Activated CD4-positive, alpha-beta T cell treated with anti-CD3 and anti-CD28 coated beads, Interleukin-2, amount 10 ng/mL, durations not matched to agents 24 days and 14 days (primary cell): ENCODE results near the gene CNTNAP5. TPM values are rescaled to one million over a fixed set of nuclear protein-coding genes. Genes with fewer than 3 reads are reported as not detected.
A peak's percentile ranks its signal among the peaks of the same experiment; 100 is the strongest.

ENCODE experiments used
- DNase-seq: peaks from one replicate; pipeline ENCODE4 v3.0.0; 2022
- H3K27ac Mint-ChIP-seq: one replicate; pipeline ENCODE4 v1.8.0; 2022; ENCODE audit warnings: mild to moderate bottlenecking, mixed read lengths
- H3K27me3 Mint-ChIP-seq: one replicate; pipeline ENCODE4 v1.8.0; 2022; ENCODE audit warnings: mixed read lengths
- H3K36me3 Mint-ChIP-seq: one replicate; pipeline ENCODE4 v1.8.0; 2022; ENCODE audit warnings: low read depth, mild to moderate bottlenecking, mixed read lengths
- H3K4me1 Mint-ChIP-seq: one replicate; pipeline ENCODE4 v1.8.0; 2021; ENCODE audit warnings: mixed read lengths
- H3K4me3 Mint-ChIP-seq: one replicate; pipeline ENCODE4 v1.8.0; 2022; ENCODE audit warnings: mild to moderate bottlenecking, moderate library complexity, mixed read lengths
- H3K9me3 Mint-ChIP-seq: one replicate; pipeline ENCODE4 v1.8.0; 2021; ENCODE audit warnings: mixed read lengths
- intact Hi-C: fragments of 100-400 bp; cut with micrococcal nuclease; formaldehyde crosslinking; loops from one replicate; pipeline ENCODE4 v1.15.1; 2023
- total RNA-seq: library from RNA; stranded (reverse); gene quantifications from 2 replicates; pipeline ENCODE4 v1.2.3, GENCODE V29; 2022

CNTNAP5 gene
- total RNA-seq, 1 donor from 2014 or later: not detected

DNA sequence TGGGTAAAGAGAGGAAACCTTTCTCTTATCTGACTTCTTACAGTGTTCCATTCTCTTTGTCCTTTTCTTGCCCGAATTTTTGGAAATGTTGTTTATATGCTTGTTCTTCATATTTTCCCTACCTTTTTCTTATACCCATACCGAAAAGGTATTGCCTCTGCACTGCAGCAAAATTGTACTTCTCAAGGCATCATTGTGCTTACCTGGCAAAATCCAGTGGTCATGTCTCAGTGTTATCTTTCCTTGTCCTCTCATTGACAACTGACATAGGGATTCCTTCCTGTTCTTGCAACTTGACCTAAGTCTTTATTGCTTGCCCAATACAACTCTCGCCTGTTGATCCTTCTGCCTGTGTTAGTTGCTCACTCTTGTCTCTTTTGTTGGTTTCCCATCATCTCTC lies 842.2 kb downstream of the CNTNAP5 start:
- intact Hi-C loops: no loop called here
- no peaks in the 10 kb centered on the region for H3K9me3 Mint-ChIP-seq
- peak; percentile 8 for DNase-seq
- H3K4me1 Mint-ChIP-seq: no peaks in the 10 kb centered on the region
- H3K4me3 Mint-ChIP-seq: no peak overlapping the region
- no peaks in the 10 kb centered on the region for H3K27me3 Mint-ChIP-seq
- no peak overlapping the region for H3K27ac Mint-ChIP-seq
- H3K36me3 Mint-ChIP-seq: no peaks in the 10 kb centered on the region

DNA sequence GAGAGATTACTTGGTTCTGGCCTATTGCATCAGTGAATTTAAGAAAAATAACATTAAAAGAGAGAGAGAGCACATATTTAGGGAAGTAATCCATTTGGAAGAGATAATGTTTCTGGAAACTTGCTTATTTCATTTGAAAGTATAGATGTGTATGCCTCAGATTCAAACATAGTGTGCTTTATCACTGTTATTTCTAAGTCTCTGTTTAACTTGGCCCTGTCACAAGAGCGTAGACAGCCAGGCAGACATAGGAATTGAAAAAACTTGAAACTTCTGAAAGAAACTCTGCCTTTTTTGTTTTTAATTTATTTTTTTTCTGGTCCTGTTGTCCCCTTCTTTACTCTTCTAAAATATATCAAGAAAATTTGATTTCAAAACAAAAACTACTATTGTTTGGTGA lies 849.1 kb downstream of the CNTNAP5 start:
- H3K36me3 Mint-ChIP-seq: no peaks in the 10 kb centered on the region
- intact Hi-C loops: no loop called here
- no peaks in the 10 kb centered on the region for H3K9me3 Mint-ChIP-seq

DNA sequence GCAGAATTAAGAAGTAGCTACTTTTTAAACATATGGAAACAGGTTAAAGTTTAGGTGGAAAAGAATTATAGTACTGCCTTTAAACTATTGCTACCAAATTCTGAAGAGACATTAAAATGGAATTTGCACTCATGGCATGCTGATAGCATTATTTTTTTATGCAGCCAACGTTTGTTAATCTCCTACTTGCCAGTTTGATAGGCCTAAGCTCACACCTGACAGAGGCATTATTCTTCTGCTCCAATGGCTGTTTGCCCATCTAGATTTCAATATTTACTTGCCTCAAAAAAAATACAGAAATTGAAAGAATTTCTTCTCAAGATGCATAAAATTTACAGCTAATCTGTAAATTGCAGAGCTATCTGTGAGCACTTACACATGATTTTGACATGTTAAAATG lies 849.6 kb downstream of the CNTNAP5 start:
- Mint-ChIP-seq H3K9me3 (peaks cover under 1% of the 10 kb centered on the region), H3K27ac (no peak overlapping the region), H3K36me3 (no peaks in the 10 kb centered on the region), H3K4me3 (no peak overlapping the region), H3K4me1 (no peaks in the 10 kb centered on the region), H3K27me3 (no peaks in the 10 kb centered on the region)
- intact Hi-C loops: no loop called here
- no peak for DNase-seq

More for the DNA sequence above, 849.1 kb downstream of the CNTNAP5 start:
- H3K27ac Mint-ChIP-seq: no peak overlapping the region
- no peak overlapping the region for H3K4me3 Mint-ChIP-seq
- DNase-seq: no peak
- no peaks in the 10 kb centered on the region for H3K4me1 Mint-ChIP-seq
- H3K27me3 Mint-ChIP-seq: no peaks in the 10 kb centered on the region

DNA sequence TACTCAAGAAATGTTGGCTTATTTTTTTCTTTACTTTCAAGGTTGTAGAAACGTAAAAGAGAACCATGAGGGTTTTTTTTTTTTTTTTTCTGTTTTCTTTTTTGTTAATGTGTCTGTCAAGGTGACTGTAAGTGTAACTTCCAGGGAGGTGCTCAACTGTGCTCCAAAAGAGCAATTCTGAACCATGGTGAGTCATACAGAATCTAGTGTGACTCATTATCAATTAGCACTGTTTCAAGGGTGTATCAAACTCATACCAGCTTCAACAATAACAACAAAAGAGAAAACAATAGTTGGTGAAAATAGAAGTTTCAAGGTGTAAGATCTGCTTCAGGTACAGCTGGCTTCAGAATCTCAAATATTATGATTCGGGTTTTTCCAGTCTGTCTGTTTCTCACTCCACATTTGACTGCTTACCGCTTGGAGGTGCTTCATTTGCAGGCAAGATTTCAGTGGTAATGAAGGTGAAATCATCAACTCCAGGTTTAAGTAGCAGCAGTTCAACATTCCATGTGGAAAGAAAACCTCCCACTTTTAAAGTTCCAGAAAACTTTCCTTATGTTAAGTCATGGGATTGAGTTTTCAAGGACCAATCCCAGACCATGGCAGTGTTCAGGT lies 850.6 kb downstream of the CNTNAP5 start:
- Mint-ChIP-seq H3K4me3 (no peak overlapping the region), H3K27me3 (no peaks in the 10 kb centered on the region), H3K4me1 (no peaks in the 10 kb centered on the region), H3K9me3 (peaks cover 3% of the 10 kb centered on the region), H3K27ac (no peak overlapping the region), H3K36me3 (no peaks in the 10 kb centered on the region)
- DNase-seq: no peak
- intact Hi-C loops: no loop called here

DNA sequence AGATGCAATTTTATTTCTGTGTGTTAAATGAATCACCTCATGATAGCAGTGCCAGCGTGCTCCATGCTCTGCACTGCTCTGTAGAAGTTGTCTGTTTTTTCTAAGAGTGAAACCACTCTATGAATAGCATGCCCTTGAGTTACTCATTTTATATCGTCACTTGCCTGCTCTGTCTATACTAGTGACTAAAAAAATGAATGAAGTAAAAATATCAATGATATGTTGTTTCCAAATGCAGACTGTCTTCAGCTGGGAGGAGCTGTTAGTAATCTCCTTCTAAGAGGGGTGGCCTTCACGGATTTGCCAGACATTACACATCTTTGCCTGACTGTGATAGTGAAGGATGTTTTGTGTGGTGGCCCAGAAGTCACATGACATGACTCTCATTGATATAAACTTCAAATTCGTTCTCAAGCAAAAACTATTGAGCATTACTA lies 852.1 kb downstream of the CNTNAP5 start:
- no peaks in the 10 kb centered on the region for H3K36me3 Mint-ChIP-seq
- no peak for DNase-seq
- no peak overlapping the region for H3K4me3 Mint-ChIP-seq
- H3K4me1 Mint-ChIP-seq: no peaks in the 10 kb centered on the region
- H3K27ac Mint-ChIP-seq: no peak overlapping the region
- no peaks in the 10 kb centered on the region for H3K27me3 Mint-ChIP-seq
- peaks cover 3% of the 10 kb centered on the region for H3K9me3 Mint-ChIP-seq
- intact Hi-C loops: no loop called here

DNA sequence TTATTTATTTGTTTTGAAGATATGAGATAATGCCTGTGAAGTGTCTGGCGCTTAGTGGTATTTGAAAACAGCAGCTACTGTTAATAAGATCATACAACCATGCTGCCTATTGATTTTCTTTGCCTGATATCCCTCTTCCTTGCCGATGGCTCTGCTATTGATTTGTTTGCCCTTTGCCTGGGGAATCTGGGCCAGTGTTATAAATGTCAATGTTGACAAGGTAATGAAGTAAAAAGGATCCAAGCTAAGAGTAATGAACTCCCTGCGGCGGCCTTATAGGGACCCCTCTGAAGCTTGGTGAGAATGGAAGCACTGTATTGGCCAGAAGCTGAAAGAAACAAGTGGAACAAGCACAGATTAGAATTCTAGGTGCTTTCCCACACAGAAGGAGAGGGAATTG lies 854.6 kb downstream of the CNTNAP5 start:
- Mint-ChIP-seq H3K4me3 (no peak overlapping the region), H3K9me3 (peaks cover 12% of the 10 kb centered on the region), H3K4me1 (no peaks in the 10 kb centered on the region), H3K27ac (no peak overlapping the region), H3K36me3 (no peaks in the 10 kb centered on the region), H3K27me3 (no peaks in the 10 kb centered on the region)
- intact Hi-C loops: no loop called here
- DNase-seq: no peak

DNA sequence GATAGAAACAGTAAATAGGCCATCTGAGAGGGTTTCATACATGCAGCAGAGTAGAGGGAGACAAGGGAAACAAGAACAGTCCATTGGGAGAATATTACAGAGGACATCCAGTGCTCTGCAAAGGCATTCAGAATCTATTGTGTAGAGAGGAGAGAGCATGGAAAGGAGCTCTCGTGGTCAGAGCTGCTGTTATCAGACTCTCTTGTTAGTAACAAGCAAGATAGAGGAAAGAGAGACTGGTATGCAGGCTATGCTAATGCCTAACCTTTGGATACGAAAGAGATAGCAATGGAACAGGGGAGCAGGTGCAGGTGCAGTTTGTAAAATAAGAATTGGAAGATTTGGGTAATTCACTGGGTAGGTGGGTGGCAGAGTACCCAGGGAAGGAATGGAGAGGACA lies 855.9 kb downstream of the CNTNAP5 start:
- Mint-ChIP-seq H3K36me3 (no peaks in the 10 kb centered on the region), H3K4me3 (no peak overlapping the region), H3K27me3 (no peaks in the 10 kb centered on the region), H3K9me3 (peaks cover 12% of the 10 kb centered on the region), H3K4me1 (no peaks in the 10 kb centered on the region), H3K27ac (no peak overlapping the region)
- intact Hi-C loops: no loop called here
- DNase-seq: no peak

DNA sequence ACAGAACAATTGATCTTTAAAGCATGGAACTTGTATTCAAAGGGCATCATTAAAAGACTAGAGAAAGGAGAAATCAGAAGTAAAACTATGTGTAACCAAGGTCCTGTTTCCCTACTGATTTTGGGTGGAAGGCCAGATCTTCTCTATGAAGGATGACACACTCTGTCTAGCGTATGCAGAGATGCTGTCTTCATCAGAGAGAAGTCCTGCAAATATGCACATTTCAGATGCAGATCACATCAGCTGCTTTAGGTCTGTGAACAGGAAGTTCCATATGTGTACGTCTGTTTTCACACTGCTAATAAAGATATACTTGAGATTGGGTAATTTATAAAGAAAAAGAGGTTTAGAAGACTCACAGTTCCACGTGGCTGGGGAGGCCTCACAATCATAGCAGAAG lies 857.3 kb downstream of the CNTNAP5 start:
- Mint-ChIP-seq H3K4me1 (no peaks in the 10 kb centered on the region), H3K27me3 (no peaks in the 10 kb centered on the region), H3K36me3 (no peaks in the 10 kb centered on the region), H3K27ac (no peak overlapping the region), H3K9me3 (peaks cover 12% of the 10 kb centered on the region), H3K4me3 (no peak overlapping the region)
- intact Hi-C loops: no loop called here
- no peak for DNase-seq

DNA sequence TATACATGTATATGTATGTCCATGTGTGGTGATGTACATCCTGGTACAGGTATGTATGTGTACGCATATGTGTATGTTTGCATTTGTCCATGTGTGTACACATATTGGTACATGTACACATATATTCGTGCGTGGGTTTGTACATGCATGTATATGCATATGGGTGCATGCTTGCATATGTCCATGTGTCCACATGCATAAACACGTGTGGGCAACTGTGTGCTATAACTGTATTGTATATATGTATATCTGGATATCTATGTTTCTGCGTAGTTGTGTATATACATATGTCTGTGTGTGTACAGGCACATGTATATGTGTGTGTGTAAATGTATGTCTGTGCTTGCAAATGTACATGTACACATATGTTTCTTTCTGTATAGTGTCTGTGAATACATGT lies 858.5 kb downstream of the CNTNAP5 start:
- Mint-ChIP-seq H3K27ac (no peak overlapping the region), H3K36me3 (no peaks in the 10 kb centered on the region), H3K27me3 (no peaks in the 10 kb centered on the region), H3K4me3 (no peak overlapping the region), H3K9me3 (peaks cover 12% of the 10 kb centered on the region), H3K4me1 (no peaks in the 10 kb centered on the region)
- intact Hi-C loops: no loop called here
- no peak for DNase-seq

DNA sequence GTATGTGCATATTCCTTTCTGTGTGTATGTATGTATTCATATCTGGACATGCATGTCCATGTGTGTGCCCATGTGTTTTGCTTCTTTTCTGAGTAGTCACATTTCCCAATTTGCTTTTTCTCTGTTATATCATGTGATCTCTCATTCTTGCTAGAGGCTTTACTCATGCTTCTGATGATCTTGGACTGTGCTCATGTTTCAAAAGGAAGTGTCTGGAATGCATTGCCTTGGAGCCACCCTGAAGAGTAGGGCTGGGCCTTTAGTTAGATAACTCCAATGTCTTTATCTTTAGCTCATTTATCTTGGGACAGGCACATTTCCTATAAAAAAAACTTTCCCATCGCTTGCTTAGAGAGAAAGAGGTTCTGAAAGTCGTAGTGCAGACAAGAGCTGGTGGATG lies 859.2 kb downstream of the CNTNAP5 start:
- no peak for DNase-seq
- Mint-ChIP-seq H3K36me3 (no peaks in the 10 kb centered on the region), H3K4me3 (no peak overlapping the region), H3K27me3 (no peaks in the 10 kb centered on the region), H3K9me3 (peaks cover 12% of the 10 kb centered on the region), H3K27ac (no peak overlapping the region), H3K4me1 (no peaks in the 10 kb centered on the region)
- intact Hi-C loops: no loop called here

DNA sequence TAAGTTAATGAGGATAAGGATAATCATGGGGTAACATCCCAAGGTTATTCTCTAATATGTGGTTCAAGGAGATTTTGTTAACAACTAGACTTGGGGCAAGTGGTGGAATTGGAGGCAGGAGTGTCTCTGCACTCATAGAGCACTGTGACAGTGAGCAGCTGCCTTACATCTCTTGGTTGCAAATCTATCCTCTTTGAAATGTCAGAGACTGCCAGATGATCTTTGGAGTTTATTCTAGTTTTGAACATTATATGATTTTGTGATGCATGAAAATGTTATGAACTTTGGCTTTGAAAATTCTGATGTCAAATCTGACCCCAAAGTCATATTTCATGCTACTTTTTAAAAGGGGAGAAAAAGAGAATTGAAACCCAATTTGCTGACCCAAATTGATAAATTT lies 861.1 kb downstream of the CNTNAP5 start:
- Mint-ChIP-seq H3K4me1 (no peaks in the 10 kb centered on the region), H3K27me3 (no peaks in the 10 kb centered on the region), H3K27ac (no peak overlapping the region), H3K9me3 (peaks cover 9% of the 10 kb centered on the region), H3K36me3 (no peaks in the 10 kb centered on the region), H3K4me3 (no peak overlapping the region)
- intact Hi-C loops: no loop called here
- no peak for DNase-seq

DNA sequence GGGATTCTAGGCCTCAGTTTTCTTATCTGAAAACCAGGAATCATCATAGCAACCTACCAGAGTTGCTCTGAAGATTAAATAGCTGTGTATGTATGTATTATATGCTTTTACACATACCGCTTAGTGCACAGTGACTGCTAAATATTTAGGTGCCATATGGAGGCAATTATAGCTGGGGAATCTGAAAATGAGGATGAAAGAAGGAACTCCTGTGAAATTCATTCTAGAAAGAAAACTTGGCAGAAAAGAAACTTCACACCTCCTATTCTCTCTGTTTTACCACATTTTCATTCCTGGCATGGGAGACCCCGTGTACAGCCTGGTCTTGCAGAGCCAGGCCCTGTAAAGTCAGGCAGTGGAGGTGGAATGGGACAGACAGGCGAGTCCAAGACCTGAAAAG lies 862.4 kb downstream of the CNTNAP5 start:
- no peak for DNase-seq
- Mint-ChIP-seq H3K36me3 (no peaks in the 10 kb centered on the region), H3K9me3 (peaks cover 9% of the 10 kb centered on the region), H3K4me3 (no peak overlapping the region), H3K4me1 (no peaks in the 10 kb centered on the region), H3K27ac (no peak overlapping the region), H3K27me3 (no peaks in the 10 kb centered on the region)
- intact Hi-C loops: no loop called here

DNA sequence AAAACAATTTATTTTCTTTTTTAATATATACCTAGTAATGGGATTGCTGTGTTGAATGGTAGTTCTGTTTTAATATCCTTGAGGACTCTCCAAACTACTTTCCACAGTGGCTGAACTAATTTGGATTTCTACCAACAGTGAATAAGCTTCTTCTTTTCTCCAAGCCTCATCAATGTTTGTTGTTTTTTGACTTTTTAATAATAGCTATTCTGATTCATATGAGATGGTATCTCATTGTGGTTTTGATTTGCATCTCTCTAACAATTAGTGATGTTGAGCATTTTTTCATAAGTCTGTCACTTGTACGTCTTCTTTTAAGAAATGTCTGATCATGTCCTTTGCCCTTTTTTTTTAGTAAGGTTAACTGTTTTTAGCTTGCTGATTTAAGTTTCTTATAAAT lies 863.3 kb downstream of the CNTNAP5 start:
- no peak overlapping the region for H3K27ac Mint-ChIP-seq
- H3K4me3 Mint-ChIP-seq: no peak overlapping the region
- DNase-seq: no peak
- no peaks in the 10 kb centered on the region for H3K4me1 Mint-ChIP-seq
- no peaks in the 10 kb centered on the region for H3K27me3 Mint-ChIP-seq
- H3K9me3 Mint-ChIP-seq: peaks cover 9% of the 10 kb centered on the region
- intact Hi-C loops: no loop called here
- no peaks in the 10 kb centered on the region for H3K36me3 Mint-ChIP-seq

DNA sequence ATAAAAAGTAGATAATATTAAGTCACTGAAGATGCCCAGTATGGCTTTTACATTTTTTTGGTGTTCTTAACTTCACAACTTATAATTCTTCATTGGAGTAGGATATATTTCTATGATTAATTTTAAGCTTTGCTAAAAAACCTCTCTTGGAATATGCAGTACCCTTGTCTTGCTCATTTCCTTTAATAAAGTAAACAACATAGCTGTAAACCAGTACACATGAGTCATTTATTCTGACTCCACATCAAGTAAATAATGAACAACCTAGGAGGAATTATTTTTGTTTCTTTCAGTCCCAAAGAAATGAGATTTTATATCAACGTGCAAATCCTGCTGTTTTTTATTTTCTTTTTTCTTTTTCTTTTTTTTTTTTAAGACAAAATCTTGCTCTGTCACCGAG lies 869.1 kb downstream of the CNTNAP5 start:
- Mint-ChIP-seq H3K4me3 (no peak overlapping the region), H3K27me3 (no peaks in the 10 kb centered on the region), H3K27ac (no peak overlapping the region), H3K36me3 (no peaks in the 10 kb centered on the region), H3K4me1 (no peaks in the 10 kb centered on the region), H3K9me3 (no peaks in the 10 kb centered on the region)
- DNase-seq: no peak
- intact Hi-C loops: no loop called here

DNA sequence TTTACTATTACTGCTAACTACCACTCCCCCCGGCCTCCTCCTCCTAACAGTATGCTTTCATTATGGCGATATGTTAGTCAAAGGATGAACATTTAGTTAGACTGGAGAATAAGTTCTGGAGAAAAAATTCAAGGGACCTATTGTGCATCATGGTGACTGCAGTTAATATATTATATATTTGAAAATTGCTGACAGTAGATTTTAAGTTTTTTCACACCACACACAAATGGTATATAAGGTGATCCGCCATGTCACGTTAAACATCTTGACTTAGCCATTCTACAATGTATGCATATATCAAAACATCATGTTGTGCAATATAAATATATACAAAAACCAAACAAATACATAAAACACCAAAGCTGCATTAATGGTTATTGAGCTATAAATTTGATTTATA lies 873.7 kb downstream of the CNTNAP5 start:
- intact Hi-C loops: no loop called here
- Mint-ChIP-seq H3K36me3 (no peaks in the 10 kb centered on the region), H3K27me3 (no peaks in the 10 kb centered on the region), H3K9me3 (no peaks in the 10 kb centered on the region), H3K4me3 (no peak overlapping the region), H3K27ac (no peak overlapping the region), H3K4me1 (no peaks in the 10 kb centered on the region)
- DNase-seq: no peak
